PFSK-1 (cell line): ENCODE measurements around the gene SLC13A5.

Experiments used
- POLR2AphosphoS5 ChIP-seq: IDR thresholded peaks from 2 replicates; pipeline ENCODE4 v1.6.1; 2012; ENCODE audit warnings: low read depth, mild to moderate bottlenecking, control low read depth, low read length, moderate library complexity
- TAF1 ChIP-seq: IDR thresholded peaks from 2 replicates; pipeline ENCODE4 v1.6.1; 2012; ENCODE audit warnings: low read length, control low read depth, borderline replicate concordance; ENCODE audit not compliant: insufficient read depth

DNA sequence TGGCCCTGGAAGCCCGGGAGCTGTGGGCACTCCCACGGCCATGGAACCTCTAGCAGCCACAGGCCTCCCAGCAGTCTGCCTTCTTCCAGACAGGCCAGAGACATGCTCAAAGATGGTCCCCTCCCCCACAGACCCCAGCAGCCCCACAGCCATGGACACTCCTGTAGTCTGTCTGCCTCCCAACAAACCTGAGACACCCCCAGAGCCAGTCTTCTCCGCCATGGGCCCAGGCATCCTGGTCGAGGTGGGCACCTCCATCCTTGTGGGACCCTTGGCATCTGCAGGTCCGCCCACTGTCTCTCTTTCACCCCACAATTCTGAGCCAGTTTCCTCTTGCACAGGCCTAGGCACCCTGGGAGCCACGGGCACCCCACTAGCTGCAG is 75.7 kb downstream of the SLC13A5 start:
- no peak for TF ChIP-seq TAF1
- TF ChIP-seq POLR2AphosphoS5 = no peak
